Measurements from ENCODE around the gene ST3GAL3.
A peak's percentile ranks its signal among the peaks of the same experiment; 100 is the strongest.

The ST3GAL3 gene

GRCh38 chr1:43878440-43878839 lies 171.1 kb downstream of the ST3GAL3 start:
- TF ChIP-seq Cebpa-rat (IDR thresholded peaks at IDR 0.05), result no peak
- H4K20me1 ChIP-seq, result no peaks in the 10 kb centered on the region
- no peaks in the 10 kb centered on the region for H3K9me3 ChIP-seq (replicated peaks in 1 of 11)
- H3K9ac ChIP-seq, result peak overlapping the region in 4 of 11 experiments; percentile 38 to 58 (median 42); a peak in 6 of 22 replicates
- peaks cover 25 to 53% (median 45%) of the 10 kb centered on the region in 10 experiments for H3K4me1 ChIP-seq
- peak overlapping the region in 7 of 11 experiments; percentile 31 to 71 (median 63); a peak in 11 of 22 replicates for H3K27ac ChIP-seq
- H3K4me2 ChIP-seq, result peak overlapping the region; percentile 4 to 88 (median 68); a peak in 19 of 22 replicates
- no peaks in the 10 kb centered on the region for H3K27me3 ChIP-seq
- 0 out of 20 replicates have a peak overlapping the region, but pooled peaks of 1 of the 10 experiments have one; percentile 11 for H3K4me3 ChIP-seq
- peaks cover 0 to 16% (median 6%) of the 10 kb centered on the region in 11 experiments; a peak in 12 of 22 replicates for H3K36me3 ChIP-seq

DNA sequence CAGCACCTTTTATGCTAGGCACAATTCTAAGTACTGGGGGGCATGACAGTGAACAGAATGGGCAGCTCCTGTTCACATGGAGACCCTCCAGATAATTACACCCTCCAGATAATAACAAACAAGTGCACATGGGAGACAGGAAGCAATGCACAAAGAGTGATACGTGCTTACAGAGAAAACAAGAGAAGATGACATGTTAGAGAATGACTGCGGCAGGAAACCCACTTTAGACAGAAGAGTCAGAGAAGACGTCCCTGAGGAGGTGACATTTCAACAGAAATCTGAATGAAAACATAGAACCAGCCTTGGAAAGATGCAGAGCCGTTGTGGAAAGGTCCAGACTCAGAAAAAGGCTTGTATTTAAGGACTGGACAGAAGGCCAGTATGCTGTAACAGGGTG lies 171.5 kb downstream of the ST3GAL3 start:
- Histone ChIP-seq H3K4me2 (peak overlapping the region; percentile 4 to 88 (median 68); a peak in 20 of 22 replicates), H3K9ac (peak overlapping the region in 4 of 11 experiments; percentile 38 to 58 (median 42); a peak in 7 of 22 replicates)

DNA sequence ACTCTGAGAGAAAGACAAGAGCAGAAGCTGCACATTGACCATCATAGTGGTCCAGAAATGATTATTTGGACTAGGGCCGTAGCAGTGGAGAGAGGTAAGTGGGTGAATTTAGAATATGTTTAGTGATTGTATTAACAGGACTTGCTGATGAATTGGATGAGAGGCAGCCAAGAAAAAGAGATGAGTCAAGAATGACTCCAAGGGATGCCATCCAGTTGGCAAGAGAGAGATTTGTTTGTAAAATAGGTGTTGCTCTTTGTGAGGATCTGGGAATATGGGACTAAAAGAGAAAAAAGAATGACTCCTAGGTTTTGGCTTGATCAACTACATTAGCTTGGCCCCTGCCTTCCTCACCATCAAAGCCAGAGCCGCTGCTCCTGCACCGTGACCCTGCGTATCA lies 172.1 kb downstream of the ST3GAL3 start:
- TF ChIP-seq Cebpa-rat (IDR thresholded peaks at IDR 0.05), result no peak
- Histone ChIP-seq H4K20me1 (no peaks in the 10 kb centered on the region), H3K36me3 (peaks cover 0 to 25% (median 7%) of the 10 kb centered on the region in 11 experiments; a peak in 13 of 22 replicates), H3K4me1 (peaks cover 25 to 59% (median 49%) of the 10 kb centered on the region in 10 experiments), H3K27me3 (no peaks in the 10 kb centered on the region), H3K4me3 (peak overlapping the region in 4 of 10 experiments; percentile 3 to 35 (median 17); a peak in 2 of 20 replicates), H3K27ac (peak overlapping the region in 6 of 11 experiments; percentile 31 to 71 (median 65); a peak in 13 of 22 replicates), H3K9me3 (replicated peaks in 1 of 11) (no peaks in the 10 kb centered on the region), H3K9ac (peak overlapping the region in 4 of 11 experiments; percentile 38 to 58 (median 42); a peak in 5 of 22 replicates), H3K4me2 (peak overlapping the region in 10 of 11 experiments; percentile 3 to 88 (median 72); a peak in 18 of 22 replicates)

More for the DNA sequence above, 171.5 kb downstream of the ST3GAL3 start:
- H3K27ac ChIP-seq, result peak overlapping the region in 8 of 11 experiments; percentile 28 to 71 (median 52); a peak in 13 of 22 replicates
- H4K20me1 ChIP-seq, result no peaks in the 10 kb centered on the region
- no peak for TF ChIP-seq Cebpa-rat (IDR thresholded peaks at IDR 0.05)
- peaks cover 0 to 19% (median 6%) of the 10 kb centered on the region in 11 experiments; a peak in 12 of 22 replicates for H3K36me3 ChIP-seq
- peaks cover 25 to 55% (median 45%) of the 10 kb centered on the region in 10 experiments for H3K4me1 ChIP-seq
- H3K9me3 ChIP-seq (replicated peaks in 1 of 11), result no peaks in the 10 kb centered on the region
- H3K27me3 ChIP-seq, result no peaks in the 10 kb centered on the region
- H3K4me3 ChIP-seq, result peak overlapping the region in 4 of 10 experiments; percentile 3 to 35 (median 17); a peak in 2 of 20 replicates

DNA sequence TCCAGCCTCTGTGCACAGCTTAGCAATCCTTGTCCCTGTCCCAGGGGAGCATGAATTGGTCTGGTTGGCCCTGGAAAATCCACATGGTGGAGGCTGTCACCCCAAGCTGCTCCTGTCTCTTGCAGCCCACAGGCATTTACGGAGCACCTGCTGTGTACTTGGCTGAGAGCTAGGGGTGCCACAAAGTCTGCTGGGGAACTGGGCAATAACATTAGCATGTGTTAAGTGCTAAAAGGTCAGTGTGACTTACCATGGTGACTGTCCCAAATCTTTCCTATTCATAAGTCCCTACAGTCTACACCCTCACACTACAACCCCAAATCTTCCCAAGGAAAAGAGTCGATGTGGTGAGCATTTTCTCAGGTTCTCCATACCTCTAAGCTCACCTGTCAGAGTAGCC lies 172.7 kb downstream of the ST3GAL3 start:
- no peaks in the 10 kb centered on the region for H4K20me1 ChIP-seq
- H3K4me3 ChIP-seq, result peak overlapping the region in 1 of 10 experiments; percentile 20; a peak in 1 of 20 replicates
- H3K4me1 ChIP-seq, result peaks cover 25 to 65% (median 55%) of the 10 kb centered on the region in 10 experiments
- H3K36me3 ChIP-seq, result peaks cover 0 to 31% (median 8%) of the 10 kb centered on the region in 11 experiments; a peak in 13 of 22 replicates
- H3K4me2 ChIP-seq, result peak overlapping the region; percentile 3 to 88 (median 68); a peak in 19 of 22 replicates
- peak overlapping the region in 2 of 11 experiments; percentile 8 to 58; a peak in 1 of 22 replicates for H3K9ac ChIP-seq
- TF ChIP-seq Cebpa-rat (IDR thresholded peaks at IDR 0.05), result no peak
- H3K27me3 ChIP-seq, result no peaks in the 10 kb centered on the region
- no peaks in the 10 kb centered on the region for H3K9me3 ChIP-seq (replicated peaks in 1 of 11)
- H3K27ac ChIP-seq, result peak overlapping the region in 4 of 11 experiments; percentile 56 to 71 (median 65); a peak in 6 of 22 replicates

GRCh38 chr1:43880604-43881003 lies 173.3 kb downstream of the ST3GAL3 start:
- Histone ChIP-seq H3K36me3 (peaks cover 0 to 33% (median 9%) of the 10 kb centered on the region in 11 experiments; a peak in 13 of 22 replicates), H3K4me3 (peak overlapping the region in 3 of 10 experiments; percentile 8 to 20 (median 10); a peak in 2 of 20 replicates), H3K27ac (peak overlapping the region in 6 of 11 experiments; percentile 33 to 71 (median 60); a peak in 9 of 22 replicates), H3K4me1 (peaks cover 25 to 71% (median 61%) of the 10 kb centered on the region in 10 experiments), H3K9me3 (replicated peaks in 1 of 11) (no peaks in the 10 kb centered on the region), H3K9ac (peak overlapping the region in 3 of 11 experiments; percentile 8 to 37 (median 19); a peak in 2 of 22 replicates), H3K27me3 (no peaks in the 10 kb centered on the region), H4K20me1 (no peaks in the 10 kb centered on the region), H3K4me2 (peak overlapping the region; percentile 36 to 88 (median 68); a peak in 21 of 22 replicates)
- no peak for TF ChIP-seq Cebpa-rat (IDR thresholded peaks at IDR 0.05)

DNA sequence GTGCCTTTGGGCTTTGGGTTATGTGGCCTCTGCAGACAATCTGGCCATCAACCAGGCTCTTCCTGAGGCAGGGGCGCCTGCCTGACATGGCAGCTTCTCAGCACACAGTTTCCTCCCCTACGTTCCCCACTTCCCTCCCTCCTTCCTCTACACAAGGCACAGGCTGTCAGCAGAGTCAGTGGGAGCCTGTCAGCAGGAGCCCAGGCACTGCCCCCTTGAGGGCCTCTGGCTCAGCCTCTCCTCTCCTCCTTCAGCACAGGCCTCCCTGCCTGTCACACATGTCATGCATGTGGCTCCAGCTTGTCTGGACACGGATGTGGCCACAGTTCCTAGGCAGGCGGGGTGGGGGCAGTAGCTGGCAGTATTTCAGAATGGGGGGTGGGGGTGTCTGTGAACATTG lies 174.1 kb downstream of the ST3GAL3 start:
- Histone ChIP-seq H4K20me1 (no peaks in the 10 kb centered on the region), H3K4me2 (peak overlapping the region; percentile 42 to 88 (median 68)), H3K36me3 (peaks cover 0 to 37% (median 9%) of the 10 kb centered on the region in 11 experiments; a peak in 15 of 22 replicates), H3K27ac (peak overlapping the region in 8 of 11 experiments; percentile 20 to 67 (median 50); a peak in 15 of 22 replicates), H3K27me3 (no peaks in the 10 kb centered on the region), H3K9ac (peak overlapping the region in 4 of 11 experiments; percentile 21 to 58 (median 37); a peak in 6 of 22 replicates), H3K9me3 (replicated peaks in 1 of 11) (no peaks in the 10 kb centered on the region), H3K4me3 (no peak overlapping the region), H3K4me1 (peaks cover 25 to 79% (median 67%) of the 10 kb centered on the region in 10 experiments)
- TF ChIP-seq Cebpa-rat (IDR thresholded peaks at IDR 0.05), result no peak

DNA sequence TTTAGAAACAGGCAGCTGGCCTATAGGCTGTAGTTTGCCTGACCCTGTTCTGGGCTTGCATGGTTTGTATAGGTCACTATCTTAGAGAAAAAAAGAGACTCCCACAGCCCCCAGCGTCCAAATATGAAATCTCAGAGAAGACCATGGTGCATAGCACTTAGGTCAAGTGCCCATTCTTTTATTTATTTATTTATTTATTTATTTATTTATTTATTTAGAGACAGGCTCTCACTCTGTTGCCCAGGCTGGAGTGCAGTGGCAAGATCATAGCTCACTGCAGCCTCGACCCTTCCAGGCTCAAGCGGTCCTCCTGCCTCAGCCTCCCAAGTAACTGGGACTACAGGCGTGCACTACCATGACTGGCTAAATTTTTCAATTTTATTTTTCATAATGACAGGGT lies 175.4 kb downstream of the ST3GAL3 start:
- Histone ChIP-seq H3K4me2 (no peak overlapping the region), H3K4me1 (peaks cover 25 to 79% (median 65%) of the 10 kb centered on the region in 10 experiments), H3K4me3 (no peak overlapping the region), H4K20me1 (no peaks in the 10 kb centered on the region), H3K9me3 (replicated peaks in 1 of 11) (no peaks in the 10 kb centered on the region), H3K9ac (no peak overlapping the region), H3K27ac (no peak overlapping the region), H3K27me3 (no peaks in the 10 kb centered on the region), H3K36me3 (peaks cover 0 to 44% (median 15%) of the 10 kb centered on the region in 11 experiments; a peak in 15 of 22 replicates)
- no peak for TF ChIP-seq Cebpa-rat (IDR thresholded peaks at IDR 0.05)

DNA sequence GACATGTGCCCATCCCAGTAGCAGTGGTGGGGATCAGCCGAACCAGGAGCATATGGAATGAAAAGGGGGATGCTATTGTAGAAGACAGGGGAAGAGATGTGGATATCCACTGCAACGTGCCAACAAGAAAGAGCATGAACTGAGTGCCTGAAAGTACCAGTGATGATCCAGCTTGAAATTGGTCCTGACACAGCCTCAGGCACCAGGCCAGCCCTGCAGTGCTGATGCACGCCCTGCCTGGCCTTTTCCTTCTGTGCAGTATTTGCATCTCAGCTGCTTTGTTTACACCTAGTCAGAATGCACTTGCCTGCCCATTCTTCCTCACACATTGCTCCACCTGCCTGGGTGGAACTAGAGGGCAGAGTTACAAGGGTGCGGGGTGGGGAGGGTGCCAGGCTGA lies 176.0 kb downstream of the ST3GAL3 start:
- Histone ChIP-seq H3K9ac (no peak overlapping the region), H3K27me3 (no peaks in the 10 kb centered on the region), H4K20me1 (no peaks in the 10 kb centered on the region), H3K4me2 (0 out of 22 replicates have a peak overlapping the region, but pooled peaks of 1 of the 11 experiments have one; percentile 5), H3K9me3 (replicated peaks in 1 of 11) (no peaks in the 10 kb centered on the region), H3K4me3 (no peak overlapping the region), H3K36me3 (peaks cover 0 to 49% (median 15%) of the 10 kb centered on the region in 11 experiments; a peak in 14 of 22 replicates), H3K27ac (no peak overlapping the region), H3K4me1 (peaks cover 25 to 73% (median 59%) of the 10 kb centered on the region in 10 experiments)
- TF ChIP-seq Cebpa-rat (IDR thresholded peaks at IDR 0.05), result no peak

Measured in BLaER1 treated with 17β-estradiol and CSF1 and Interleukin-3, amounts not matched to agents 10 nM and 100 nM (cell line).